PFSK-1 (cell line): ENCODE measurements around the gene YJU2.

Experiments
- FOXP2 ChIP-seq: optimal IDR thresholded peaks from 2 replicates; pipeline ENCODE3; 2011; ENCODE audit warnings: borderline replicate concordance, control low read depth, inconsistent platforms; ENCODE audit not compliant: insufficient read depth; ENCODE audit errors: extremely low read length, extremely low read depth
- POLR2AphosphoS5 ChIP-seq: IDR thresholded peaks from 2 replicates; pipeline ENCODE4 v1.6.1; 2012; ENCODE audit warnings: low read depth, mild to moderate bottlenecking, control low read depth, low read length, moderate library complexity
- SIN3A ChIP-seq: IDR thresholded peaks from 2 replicates; pipeline ENCODE4 v1.6.1; 2012; ENCODE audit warnings: mild to moderate bottlenecking, low read length, moderate library complexity, borderline replicate concordance; ENCODE audit not compliant: insufficient read depth
- TAF1 ChIP-seq: IDR thresholded peaks from 2 replicates; pipeline ENCODE4 v1.6.1; 2012; ENCODE audit warnings: low read length, control low read depth, borderline replicate concordance; ENCODE audit not compliant: insufficient read depth
- TF ChIP-seq, protein P1 (sequence below), 2 experiments: IDR thresholded peaks; 2 replicates each; pipeline versions ENCODE4 v1.6.1 to v1.8.0; 2011 to 2012; ENCODE audit warnings: low read depth in 2 of 2, low read length in 2 of 2, control low read depth in 1 of 2, inconsistent platforms in 1 of 2, mild to moderate bottlenecking in 1 of 2, moderate library complexity in 1 of 2; ENCODE audit not compliant: insufficient read depth in 1 of 2

The YJU2 gene

DNA sequence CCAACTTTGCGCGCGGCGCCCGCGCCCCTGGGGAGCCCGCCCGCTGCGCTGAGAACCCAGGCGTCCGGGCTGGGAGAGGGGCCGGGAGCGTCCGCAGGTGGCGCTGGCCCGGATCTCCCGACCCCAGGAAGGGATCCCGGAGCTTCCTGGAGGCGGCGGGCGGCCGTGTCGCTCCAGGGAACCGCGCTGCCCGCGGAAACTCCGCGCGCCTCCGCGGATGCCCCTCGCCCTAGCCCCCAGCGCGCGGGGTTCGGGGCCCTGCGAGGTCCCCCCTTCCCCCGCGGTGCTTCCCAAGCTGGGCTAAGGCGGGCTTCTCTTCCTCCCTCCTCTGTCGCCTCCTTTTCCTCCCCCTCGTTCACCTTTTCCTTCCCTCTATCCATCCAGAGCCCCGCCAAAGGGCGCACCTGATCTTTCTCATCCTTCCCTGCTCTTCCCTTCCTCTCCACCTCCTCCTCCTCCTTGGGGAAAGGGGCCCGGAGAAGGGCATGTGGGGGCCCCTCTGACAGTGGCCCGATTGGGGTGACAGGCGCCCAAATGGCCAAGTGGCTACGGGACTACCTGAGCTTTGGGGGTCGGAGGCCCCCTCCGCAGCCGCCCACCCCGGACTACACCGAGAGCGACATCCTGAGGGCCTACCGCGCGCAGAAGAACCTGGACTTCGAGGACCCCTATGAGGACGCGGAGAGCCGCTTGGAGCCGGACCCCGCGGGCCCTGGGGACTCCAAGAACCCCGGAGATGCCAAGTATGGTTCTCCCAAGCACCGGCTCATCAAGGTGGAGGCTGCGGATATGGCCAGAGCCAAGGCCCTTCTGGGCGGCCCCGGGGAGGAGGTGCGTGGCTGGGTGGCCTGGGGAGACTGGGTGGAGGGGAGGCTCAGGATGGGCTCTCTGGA, 32.9 kb downstream of the YJU2 start:
- no peak for TF ChIP-seq SIN3A
- TF ChIP-seq TAF1 = no peak
- TF ChIP-seq FOXP2 = no peak
- no peak for TF ChIP-seq POLR2AphosphoS5
- TF ChIP-seq, protein P1, sequence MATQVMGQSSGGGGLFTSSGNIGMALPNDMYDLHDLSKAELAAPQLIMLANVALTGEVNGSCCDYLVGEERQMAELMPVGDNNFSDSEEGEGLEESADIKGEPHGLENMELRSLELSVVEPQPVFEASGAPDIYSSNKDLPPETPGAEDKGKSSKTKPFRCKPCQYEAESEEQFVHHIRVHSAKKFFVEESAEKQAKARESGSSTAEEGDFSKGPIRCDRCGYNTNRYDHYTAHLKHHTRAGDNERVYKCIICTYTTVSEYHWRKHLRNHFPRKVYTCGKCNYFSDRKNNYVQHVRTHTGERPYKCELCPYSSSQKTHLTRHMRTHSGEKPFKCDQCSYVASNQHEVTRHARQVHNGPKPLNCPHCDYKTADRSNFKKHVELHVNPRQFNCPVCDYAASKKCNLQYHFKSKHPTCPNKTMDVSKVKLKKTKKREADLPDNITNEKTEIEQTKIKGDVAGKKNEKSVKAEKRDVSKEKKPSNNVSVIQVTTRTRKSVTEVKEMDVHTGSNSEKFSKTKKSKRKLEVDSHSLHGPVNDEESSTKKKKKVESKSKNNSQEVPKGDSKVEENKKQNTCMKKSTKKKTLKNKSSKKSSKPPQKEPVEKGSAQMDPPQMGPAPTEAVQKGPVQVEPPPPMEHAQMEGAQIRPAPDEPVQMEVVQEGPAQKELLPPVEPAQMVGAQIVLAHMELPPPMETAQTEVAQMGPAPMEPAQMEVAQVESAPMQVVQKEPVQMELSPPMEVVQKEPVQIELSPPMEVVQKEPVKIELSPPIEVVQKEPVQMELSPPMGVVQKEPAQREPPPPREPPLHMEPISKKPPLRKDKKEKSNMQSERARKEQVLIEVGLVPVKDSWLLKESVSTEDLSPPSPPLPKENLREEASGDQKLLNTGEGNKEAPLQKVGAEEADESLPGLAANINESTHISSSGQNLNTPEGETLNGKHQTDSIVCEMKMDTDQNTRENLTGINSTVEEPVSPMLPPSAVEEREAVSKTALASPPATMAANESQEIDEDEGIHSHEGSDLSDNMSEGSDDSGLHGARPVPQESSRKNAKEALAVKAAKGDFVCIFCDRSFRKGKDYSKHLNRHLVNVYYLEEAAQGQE (IDR thresholded peaks at IDR 0.05; ENCODE audit: insufficient read depth in 1 of 2, low read depth in 2 of 2, low read length in 2 of 2) = no peak

DNA sequence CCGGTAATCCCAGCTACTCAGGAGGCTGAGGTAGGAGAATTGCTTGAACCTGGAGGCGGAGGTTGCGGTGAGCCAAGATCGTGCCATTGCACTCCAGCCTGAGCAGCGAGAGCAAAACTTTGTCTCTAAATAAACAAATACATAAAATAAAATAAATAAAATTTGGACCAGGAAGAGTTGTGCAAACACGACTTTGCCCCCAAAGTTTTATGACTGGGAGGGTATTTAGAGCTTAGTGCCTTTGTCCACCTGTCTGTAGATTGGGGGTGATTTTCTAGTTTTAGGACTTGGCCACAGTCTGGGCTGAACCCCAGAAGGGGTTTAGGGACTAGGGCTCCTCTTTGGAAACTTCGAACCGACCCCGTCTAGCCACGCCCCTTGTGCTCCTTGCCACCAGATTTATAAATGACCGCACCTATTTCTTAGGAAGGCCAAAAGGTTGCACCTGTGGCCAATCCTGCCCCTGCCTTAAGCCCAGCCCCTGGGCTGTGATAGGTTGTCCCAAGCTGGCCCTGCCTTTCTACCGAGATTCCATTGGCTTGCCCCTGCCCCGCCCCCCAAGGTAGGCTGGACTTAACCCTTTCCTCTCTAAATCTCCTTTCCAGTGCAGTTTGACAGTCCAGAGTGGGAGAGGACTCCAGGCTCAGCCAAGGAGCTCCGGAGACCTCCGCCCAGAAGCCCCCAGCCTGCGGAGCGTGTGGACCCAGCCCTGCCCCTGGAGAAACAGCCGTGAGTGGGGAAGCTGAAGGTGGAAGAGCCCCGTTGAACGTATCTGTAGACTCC, 37.5 kb downstream of the YJU2 start:
- TF ChIP-seq SIN3A (no peak), TAF1 (no peak), FOXP2 (no peak), POLR2AphosphoS5 (no peak)
- TF ChIP-seq, protein P1 (IDR thresholded peaks at IDR 0.05; ENCODE audit: insufficient read depth in 1 of 2, low read depth in 2 of 2, low read length in 2 of 2) = no peak

DNA sequence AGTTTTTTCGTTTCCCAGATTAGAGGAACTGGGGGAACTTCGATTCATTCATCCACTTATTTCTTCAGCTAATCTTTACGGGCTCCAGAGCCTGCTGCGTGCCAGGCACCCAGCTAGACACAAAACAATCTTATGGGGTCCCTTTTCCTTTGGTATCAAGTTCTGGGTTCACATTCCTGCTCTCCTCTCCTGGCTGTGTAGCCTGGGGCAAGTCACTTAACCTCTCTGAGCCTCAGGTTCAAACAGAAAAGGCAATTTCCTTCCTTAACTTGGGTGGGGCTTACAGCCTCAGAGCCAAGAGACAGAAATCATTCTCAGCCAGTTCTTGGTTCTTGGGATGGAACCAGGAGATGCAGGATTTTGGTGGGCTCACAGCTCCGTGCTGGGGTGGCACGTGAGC, 38.1 kb downstream of the YJU2 start:
- TF ChIP-seq SIN3A = no peak
- TF ChIP-seq, protein P1 (IDR thresholded peaks at IDR 0.05; ENCODE audit: insufficient read depth in 1 of 2, low read depth in 2 of 2, low read length in 2 of 2) = no peak
- no peak for TF ChIP-seq FOXP2
- TF ChIP-seq TAF1 = no peak
- TF ChIP-seq POLR2AphosphoS5 = no peak

DNA sequence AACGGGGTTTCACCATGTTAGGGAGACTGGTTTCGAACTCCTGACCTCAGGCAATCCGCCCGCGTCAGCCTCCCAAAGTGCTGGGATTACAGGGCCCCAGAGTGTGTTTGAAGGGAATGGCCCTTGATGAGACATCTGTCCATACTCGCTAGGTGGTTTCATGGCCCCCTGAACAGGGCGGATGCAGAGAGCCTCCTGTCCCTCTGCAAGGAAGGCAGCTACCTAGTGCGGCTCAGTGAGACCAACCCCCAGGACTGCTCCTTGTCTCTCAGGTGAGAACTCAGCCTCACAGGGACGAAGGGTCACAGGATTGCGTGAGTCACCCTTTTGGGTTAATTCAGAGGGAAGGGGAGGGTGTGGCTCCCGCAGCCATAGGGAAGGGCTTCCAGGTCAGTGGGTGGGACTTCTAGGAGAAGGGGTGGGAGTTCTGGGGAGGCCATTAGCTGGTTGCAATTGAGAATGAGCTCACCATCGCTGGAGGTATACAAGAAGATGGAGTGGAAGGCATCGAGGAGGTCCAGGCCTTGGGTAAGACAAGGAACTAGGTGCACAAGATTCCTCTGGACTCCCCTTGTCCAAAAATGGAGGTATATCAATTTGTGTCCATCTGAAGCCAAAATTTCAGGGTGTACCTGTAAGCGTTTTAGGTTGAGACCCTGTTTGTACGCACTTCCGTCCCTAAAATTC, 41.4 kb downstream of the YJU2 start:
- TF ChIP-seq TAF1 (no peak), SIN3A (no peak), FOXP2 (no peak), POLR2AphosphoS5 (no peak)
- TF ChIP-seq, protein P1 (IDR thresholded peaks at IDR 0.05; ENCODE audit: insufficient read depth in 1 of 2, low read depth in 2 of 2, low read length in 2 of 2) = no peak
